ENCODE data around the gene BANP. TPM values are rescaled to one million over a fixed set of nuclear protein-coding genes. Genes with fewer than 3 reads are reported as not detected.
A peak's percentile ranks its signal among the peaks of the same experiment; 100 is the strongest.
"Not testable (repeated sequence)": the region's sequence is repeated elsewhere in the genome, so short reads cannot be mapped to it uniquely, and the experiment has no call there.

Gene BANP
- polyA plus RNA-seq, 3 donors from 2014 or later, result 6.3 to 19.4 (median 10.2) TPM

- DNase-seq, result peak; percentile 55 to 65 (median 59)
- Mint-ChIP-seq H3K4me1 (peaks cover 34 to 38% of the 10 kb centered on the region in 2 donors), H3K27me3 (ENCODE audit: low read depth in 3 of 3) (peaks cover 2 to 11% (median 5%) of the 10 kb centered on the region in 3 donors)
These were observed 35.2 kb downstream of the BANP start for GRCh38 chr16:87986361-87986849.

GRCh38 chr16:87988596-87988995 lies 37.4 kb downstream of the BANP start:
- Mint-ChIP-seq H3K4me1 (peaks cover 12 to 16% of the 10 kb centered on the region in 2 donors), H3K36me3 (peaks cover 15 to 48% (median 38%) of the 10 kb centered on the region in 3 donors)
- H3K9me3 Mint-ChIP-seq; H3K4me3 Mint-ChIP-seq; DNase-seq; H3K27me3 Mint-ChIP-seq (ENCODE audit: low read depth in 3 of 3); H3K27ac Mint-ChIP-seq: not testable (repeated sequence)

More at GRCh38 chr16:87986361-87986849, 35.2 kb downstream of the BANP start:
- H3K36me3 Mint-ChIP-seq, result peaks cover 14 to 57% (median 36%) of the 10 kb centered on the region in 3 donors
- H3K9me3 Mint-ChIP-seq, H3K4me3 Mint-ChIP-seq: not testable (repeated sequence)
- peak overlapping the region in 5 of 6 donors; percentile 29 to 74 (median 34) for H3K27ac Mint-ChIP-seq

DNA sequence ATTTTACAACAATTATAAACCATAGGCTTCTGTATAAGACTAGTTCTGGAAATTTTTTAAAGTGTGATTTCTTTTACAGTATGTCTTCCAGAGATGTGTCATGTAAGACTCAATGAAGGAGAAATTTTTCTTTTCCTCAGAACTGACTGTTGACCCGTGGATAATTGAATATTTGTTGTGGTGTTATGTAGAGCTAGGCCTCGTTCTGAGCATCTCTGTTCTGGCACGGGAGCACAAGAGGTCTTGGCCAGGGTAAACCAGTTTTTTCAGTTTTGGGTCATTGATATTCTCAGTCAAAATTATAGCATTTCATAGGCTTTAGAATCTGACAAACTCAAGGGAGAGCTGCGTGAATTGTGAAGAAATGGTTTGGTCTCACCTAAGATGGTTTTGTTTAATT lies 39.0 kb downstream of the BANP start:
- not testable (repeated sequence) for H3K4me3 Mint-ChIP-seq

DNA sequence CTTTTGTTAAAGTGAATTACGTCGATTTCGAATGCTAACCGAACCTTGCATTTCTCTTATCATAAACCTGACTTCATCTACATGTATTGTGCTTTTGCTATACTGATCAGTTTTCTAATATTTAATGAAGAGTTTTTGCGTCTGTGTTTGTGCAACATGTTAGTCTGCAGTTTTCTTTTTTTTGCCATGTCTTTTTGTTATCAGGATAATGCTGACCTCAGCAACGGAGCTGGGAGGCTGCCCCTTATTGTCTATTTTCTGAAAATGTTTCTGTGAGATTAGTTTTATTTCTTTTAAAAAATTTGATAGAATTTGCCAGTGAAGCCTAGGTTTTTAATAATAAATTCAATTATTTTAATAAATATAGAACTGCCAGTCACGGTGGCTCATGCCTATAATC lies 40.9 kb downstream of the BANP start:
- H3K27me3 Mint-ChIP-seq (ENCODE audit: low read depth in 3 of 3); H3K4me1 Mint-ChIP-seq; H3K4me3 Mint-ChIP-seq; H3K9me3 Mint-ChIP-seq; DNase-seq; H3K27ac Mint-ChIP-seq: not testable (repeated sequence)
- peaks cover 12 to 26% (median 17%) of the 10 kb centered on the region in 3 donors for H3K36me3 Mint-ChIP-seq

More for the DNA sequence above, 39.0 kb downstream of the BANP start:
- peaks cover 15 to 39% (median 29%) of the 10 kb centered on the region in 3 donors for H3K36me3 Mint-ChIP-seq
- H3K27ac Mint-ChIP-seq; DNase-seq; H3K4me1 Mint-ChIP-seq; H3K9me3 Mint-ChIP-seq; H3K27me3 Mint-ChIP-seq (ENCODE audit: low read depth in 3 of 3): not testable (repeated sequence)

DNA sequence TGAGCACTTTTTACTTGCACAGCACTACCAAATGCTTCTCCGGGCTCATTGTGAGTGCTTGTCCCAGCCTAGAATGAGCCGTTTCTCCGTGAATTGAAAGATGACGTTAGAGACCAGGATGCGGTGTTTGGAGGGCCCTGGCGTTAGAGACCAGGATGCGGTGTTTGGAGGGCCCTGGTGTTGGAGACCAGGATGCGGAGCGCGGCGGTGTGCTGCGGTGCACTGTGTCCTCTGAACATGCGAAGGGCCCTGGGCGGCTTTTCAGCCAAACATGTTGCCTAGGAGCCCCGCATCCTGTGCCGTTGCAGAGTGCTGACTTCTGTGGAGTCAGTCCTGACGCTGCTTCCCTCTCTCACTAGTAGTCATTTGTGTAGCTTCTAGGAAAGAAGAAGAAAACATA lies 42.7 kb downstream of the BANP start:
- peaks cover 15 to 16% of the 10 kb centered on the region in 2 donors for H3K4me1 Mint-ChIP-seq
- H3K4me3 Mint-ChIP-seq, result no peak overlapping the region
- H3K27ac Mint-ChIP-seq, result no peak overlapping the region
- no peak for DNase-seq
- H3K9me3 Mint-ChIP-seq, result no peaks in the 10 kb centered on the region
- peaks cover 12 to 29% (median 22%) of the 10 kb centered on the region in 3 donors for H3K36me3 Mint-ChIP-seq
- peaks cover 0 to 2% (median 0%) of the 10 kb centered on the region in 3 donors for H3K27me3 Mint-ChIP-seq (ENCODE audit: low read depth in 3 of 3)

- no peaks in the 10 kb centered on the region for H3K9me3 Mint-ChIP-seq
- H3K27ac Mint-ChIP-seq, result peak overlapping the region in 1 of 6 donors; percentile 15
- peaks cover 15 to 16% of the 10 kb centered on the region in 2 donors for H3K4me1 Mint-ChIP-seq
- H3K27me3 Mint-ChIP-seq (ENCODE audit: low read depth in 3 of 3), result no peaks in the 10 kb centered on the region
- H3K36me3 Mint-ChIP-seq, result peaks cover 8 to 20% (median 14%) of the 10 kb centered on the region in 3 donors
- no peak overlapping the region for H3K4me3 Mint-ChIP-seq
- no peak for DNase-seq
These were observed 44.4 kb downstream of the BANP start for GRCh38 chr16:87995644-87996043.

- H3K36me3 Mint-ChIP-seq, result peaks cover 4 to 14% (median 8%) of the 10 kb centered on the region in 3 donors
- H3K4me3 Mint-ChIP-seq, result peak overlapping the region in 1 of 5 donors; percentile 25
- peaks cover 0 to under 1% (median 0%) of the 10 kb centered on the region in 3 donors for H3K27me3 Mint-ChIP-seq (ENCODE audit: low read depth in 3 of 3)
- DNase-seq, result no peak
- no peaks in the 10 kb centered on the region for H3K9me3 Mint-ChIP-seq
- H3K27ac Mint-ChIP-seq, result peak overlapping the region in 2 of 6 donors; percentile 12 to 64
- H3K4me1 Mint-ChIP-seq, result peaks cover 15 to 24% of the 10 kb centered on the region in 2 donors
These were observed 46.0 kb downstream of the BANP start for GRCh38 chr16:87996962-87997880.

DNA sequence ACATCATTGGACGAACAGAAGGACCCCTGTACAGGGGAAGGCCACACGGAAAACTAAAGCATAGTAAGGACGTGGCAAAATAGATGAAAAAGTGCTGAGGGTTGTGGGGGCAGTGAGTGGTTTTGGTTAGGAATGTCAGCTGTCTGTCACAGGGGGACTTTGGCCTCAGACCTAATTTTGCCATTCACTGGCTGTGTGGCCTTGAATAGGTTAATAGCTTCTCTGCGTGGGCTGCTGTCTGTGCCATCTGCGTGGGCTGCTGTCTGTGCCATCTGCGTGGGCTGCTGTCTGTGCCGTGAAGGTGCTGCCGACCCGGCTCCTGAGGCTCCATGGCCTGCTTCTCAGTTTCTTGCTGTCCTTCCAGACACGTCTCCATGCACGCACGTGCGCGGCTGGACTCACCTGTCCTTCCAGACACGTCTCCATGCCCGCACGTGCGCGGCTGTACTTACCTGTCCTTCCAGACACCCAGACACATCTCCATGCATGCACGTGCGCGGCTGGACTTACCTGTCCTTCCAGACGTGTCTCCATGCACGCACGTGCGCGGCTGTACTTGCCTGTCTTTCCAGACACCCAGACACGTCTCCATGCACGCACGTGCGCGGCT lies 47.1 kb downstream of the BANP start:
- not testable (repeated sequence) for H3K9me3 Mint-ChIP-seq; H3K4me3 Mint-ChIP-seq; DNase-seq; H3K27me3 Mint-ChIP-seq (ENCODE audit: low read depth in 3 of 3); H3K27ac Mint-ChIP-seq
- H3K4me1 Mint-ChIP-seq, result peaks cover 15 to 27% of the 10 kb centered on the region in 2 donors
- H3K36me3 Mint-ChIP-seq, result peaks cover 4 to 12% (median 8%) of the 10 kb centered on the region in 3 donors

DNA sequence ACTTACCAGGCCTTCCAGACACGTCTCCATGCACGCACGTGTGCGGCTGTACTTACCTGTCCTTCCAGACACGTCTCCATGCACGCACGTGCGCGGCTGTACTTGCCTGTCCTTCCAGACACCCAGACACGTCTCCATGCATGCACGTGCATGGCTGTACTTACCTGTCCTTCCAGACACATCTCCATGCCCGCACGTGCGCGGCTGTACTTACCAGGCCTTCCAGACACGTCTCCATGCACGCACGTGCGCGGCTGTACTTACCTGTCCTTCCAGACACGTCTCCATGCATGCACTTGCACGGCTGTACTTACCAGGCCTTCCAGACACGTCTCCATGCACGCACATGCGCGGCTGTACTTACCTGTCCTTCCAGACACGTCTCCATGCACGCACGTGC lies 47.8 kb downstream of the BANP start:
- not testable (repeated sequence) for H3K9me3 Mint-ChIP-seq; H3K27me3 Mint-ChIP-seq (ENCODE audit: low read depth in 3 of 3); DNase-seq; H3K4me3 Mint-ChIP-seq; H3K27ac Mint-ChIP-seq
- peaks cover 16 to 30% of the 10 kb centered on the region in 2 donors for H3K4me1 Mint-ChIP-seq
- peaks cover 6 to 12% (median 8%) of the 10 kb centered on the region in 3 donors for H3K36me3 Mint-ChIP-seq

DNA sequence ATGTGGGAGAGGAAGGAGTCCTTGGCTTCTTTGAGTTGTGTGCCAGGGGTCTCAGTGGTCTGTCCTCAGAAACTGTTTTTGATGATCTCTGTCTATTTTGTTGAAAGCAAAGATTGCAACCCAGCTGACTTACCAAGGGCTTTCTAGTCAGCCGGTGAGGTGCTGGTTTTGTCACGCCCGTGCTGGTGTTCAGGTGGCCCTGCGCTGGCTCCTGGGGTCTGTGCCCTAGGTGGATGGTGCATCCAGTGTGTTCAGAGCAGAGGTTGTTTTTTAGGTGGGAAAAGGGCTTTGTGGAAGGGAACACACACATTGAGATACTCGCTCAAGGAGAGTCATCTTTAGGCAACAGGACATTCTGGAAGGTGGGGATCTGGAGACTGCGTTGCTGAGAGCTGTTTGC lies 51.0 kb downstream of the BANP start:
- H3K4me1 Mint-ChIP-seq, result peaks cover 27 to 42% of the 10 kb centered on the region in 2 donors
- H3K27me3 Mint-ChIP-seq (ENCODE audit: low read depth in 3 of 3), result peaks cover 0 to 5% (median 3%) of the 10 kb centered on the region in 3 donors
- H3K9me3 Mint-ChIP-seq, result no peaks in the 10 kb centered on the region
- H3K27ac Mint-ChIP-seq, result peak overlapping the region in 1 of 6 donors; percentile 5
- H3K4me3 Mint-ChIP-seq, result no peak overlapping the region
- DNase-seq, result no peak
- peaks cover 10 to 30% (median 12%) of the 10 kb centered on the region in 3 donors for H3K36me3 Mint-ChIP-seq

DNA sequence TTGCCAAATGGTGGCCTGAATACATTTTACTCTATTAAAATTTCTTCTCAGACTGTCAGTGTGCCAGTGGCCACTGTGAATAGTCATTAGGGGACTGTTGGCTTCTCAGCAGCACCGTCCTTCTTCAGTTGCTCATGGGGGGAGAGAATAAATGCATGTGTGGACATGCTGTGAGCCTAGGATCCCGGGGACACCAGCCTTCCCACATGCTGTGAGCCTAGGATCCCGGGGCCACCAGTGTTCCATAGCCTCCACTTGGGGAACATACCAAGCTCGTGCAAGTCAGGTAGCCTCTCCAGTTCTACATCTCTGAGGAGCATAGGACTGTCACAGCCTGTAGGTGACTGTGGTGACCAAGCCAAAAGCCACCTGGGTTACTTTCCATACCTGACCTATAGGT lies 51.5 kb downstream of the BANP start:
- Mint-ChIP-seq H3K27me3 (ENCODE audit: low read depth in 3 of 3) (peaks cover 0 to 5% (median 3%) of the 10 kb centered on the region in 3 donors), H3K9me3 (no peaks in the 10 kb centered on the region), H3K27ac (no peak overlapping the region), H3K4me1 (peaks cover 22 to 36% of the 10 kb centered on the region in 2 donors), H3K4me3 (no peak overlapping the region), H3K36me3 (peaks cover 11 to 31% (median 18%) of the 10 kb centered on the region in 3 donors)
- DNase-seq, result no peak

DNA sequence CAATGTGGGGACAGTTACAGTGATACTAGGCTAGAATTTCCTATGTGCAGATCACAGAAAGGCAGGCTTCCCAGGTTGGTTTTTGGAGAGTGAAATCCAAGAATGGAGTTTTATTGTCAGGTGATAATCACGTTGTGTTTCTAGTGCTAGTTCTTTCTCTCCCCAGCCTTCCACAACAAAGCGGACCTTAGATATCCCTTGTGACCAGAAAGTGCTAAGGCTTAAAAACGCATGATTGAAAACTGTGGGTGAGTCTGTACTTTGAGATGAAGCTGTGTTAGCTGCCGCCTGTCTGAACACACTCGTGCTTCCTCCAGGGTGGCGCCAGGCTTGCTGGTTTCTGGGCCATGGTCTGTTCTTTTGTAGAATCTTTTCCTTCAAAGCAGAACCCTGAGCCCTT lies 52.1 kb downstream of the BANP start:
- Mint-ChIP-seq H3K27me3 (ENCODE audit: low read depth in 3 of 3) (peaks cover 0 to 5% (median 3%) of the 10 kb centered on the region in 3 donors), H3K4me3 (no peak overlapping the region), H3K27ac (no peak overlapping the region), H3K36me3 (peaks cover 17 to 36% (median 18%) of the 10 kb centered on the region in 3 donors), H3K9me3 (no peaks in the 10 kb centered on the region), H3K4me1 (peaks cover 19 to 32% of the 10 kb centered on the region in 2 donors)
- no peak for DNase-seq

DNA sequence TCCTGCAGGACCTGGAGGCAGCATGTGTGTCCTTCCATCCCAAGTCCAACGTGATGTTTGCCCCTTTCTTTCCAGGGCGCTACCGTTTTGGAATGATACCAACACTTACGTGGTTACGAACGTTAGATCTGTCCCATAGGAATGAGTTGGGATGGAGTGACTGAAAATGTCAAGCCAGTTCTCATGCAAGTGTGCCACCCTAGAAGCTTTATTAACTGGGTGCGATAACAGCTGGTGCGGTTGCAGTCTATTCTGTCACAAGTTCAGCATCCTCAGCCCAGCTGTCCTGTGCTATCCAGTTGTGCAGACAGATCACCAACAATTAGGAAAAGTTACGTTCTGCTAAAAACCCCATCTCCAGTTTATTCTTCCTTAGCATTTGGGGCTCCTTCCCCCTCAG lies 52.5 kb downstream of the BANP start:
- DNase-seq, result no peak
- H3K27ac Mint-ChIP-seq, result peak overlapping the region in 2 of 6 donors; percentile 17 to 75
- H3K4me3 Mint-ChIP-seq, result no peak overlapping the region
- H3K27me3 Mint-ChIP-seq (ENCODE audit: low read depth in 3 of 3), result peaks cover 0 to 5% (median 3%) of the 10 kb centered on the region in 3 donors
- H3K36me3 Mint-ChIP-seq, result peaks cover 18 to 39% (median 21%) of the 10 kb centered on the region in 3 donors
- H3K9me3 Mint-ChIP-seq, result no peaks in the 10 kb centered on the region
- peaks cover 19 to 32% of the 10 kb centered on the region in 2 donors for H3K4me1 Mint-ChIP-seq
